GM12878 (cell line): ENCODE measurements around the gene IPP. TPM values are rescaled to one million over a fixed set of nuclear protein-coding genes. Genes with fewer than 3 reads are reported as not detected.

ENCODE experiments used
- ATAC-seq: fragments of 200-7000 bp; cut with Tn5 transposase; 3 replicates; pipeline ENCODE4 v1.9.1; 2020; ENCODE audit warnings: mild to moderate bottlenecking, moderate library complexity
- BruUV-seq: library from RNA; stranded (reverse); fragments of 400-500 nt; replicated peaks from 2 replicates; lab custom pipeline; 2021; lab: Mats Ljungman, UMichigan
- CTCF ChIA-PET: fragments of 300-600 bp; sonication (Branson Sonifier 250); formaldehyde crosslinking; extraction: SDS; loops from one replicate; lab custom pipeline; 2021; ENCODE audit warnings: inconsistent platforms; lab: Yijun Ruan, JAX
- POLR2A ChIA-PET: fragments of 350-600 bp; formaldehyde crosslinking; extraction: SDS; loops from one replicate; lab custom pipeline; 2021; ENCODE audit warnings: inconsistent platforms; lab: Charles Lee
- RAD21 ChIA-PET: fragments of 300-600 bp; sonication (Branson Sonifier 250); formaldehyde crosslinking; loops from one replicate; lab custom pipeline; 2023; ENCODE audit warnings: antibody characterized with exemption; ENCODE audit not compliant: unreplicated experiment; lab: Charles Lee
- SMC1A ChIA-PET: fragments of 300-600 bp; sonication (Branson Sonifier 250); formaldehyde crosslinking; loops from one replicate; lab custom pipeline; 2023; ENCODE audit not compliant: unreplicated experiment, uncharacterized antibody; lab: Charles Lee
- DNase-seq: peaks from one replicate; pipeline ENCODE4 v3.0.0-alpha.2; 2011; ENCODE audit warnings: low read depth, low spot score
- FAIRE-seq: peaks from 3 replicates; lab custom pipeline; 2011; peaks lifted over from hg19 to GRCh38; lab: Jason Lieb, UNC
- H2AFZ ChIP-seq: 2 replicates; pipeline ENCODE4 v1.6.0; 2011; ENCODE audit warnings: low read depth, low read length, control low read depth; ENCODE audit not compliant: control insufficient read depth
- H3K27ac ChIP-seq: 2 replicates; pipeline ENCODE4 v1.5.1; 2011; ENCODE audit warnings: control low read depth; ENCODE audit not compliant: control insufficient read depth, insufficient read depth
- H3K27me3 ChIP-seq, 2 experiments: replicated peaks in 1 of 2; 2 replicates each; pipeline versions ENCODE4 v1.6.0 to v1.6.1; 2011; ENCODE audit warnings: low read length in 1 of 2; ENCODE audit not compliant: control insufficient read depth in 2 of 2, insufficient read depth in 2 of 2
- H3K36me3 ChIP-seq, 2 experiments: 2 replicates each; pipeline ENCODE4 v1.5.1; 2011; ENCODE audit warnings: low read length in 1 of 2; ENCODE audit not compliant: control insufficient read depth in 2 of 2, insufficient read depth in 2 of 2
- H3K4me1 ChIP-seq: 2 replicates; pipeline ENCODE4 v1.6.1; 2011; ENCODE audit warnings: mild to moderate bottlenecking, low read length, moderate library complexity, mixed read lengths; ENCODE audit not compliant: control insufficient read depth, insufficient read depth
- H3K4me2 ChIP-seq: 2 replicates; pipeline ENCODE4 v1.6.0; 2011; ENCODE audit warnings: control low read depth; ENCODE audit not compliant: control insufficient read depth, insufficient read depth
- H3K4me3 ChIP-seq: fragments of 200-600 bp; sonication (generic); 2 replicates; pipeline ENCODE4 v1.5.1; 2016
- H3K79me2 ChIP-seq: 2 replicates; pipeline ENCODE4 v1.6.0; 2011; ENCODE audit warnings: low read length; ENCODE audit not compliant: control insufficient read depth, insufficient read depth
- H3K9ac ChIP-seq: 2 replicates; pipeline ENCODE4 v1.8.0; 2011; ENCODE audit warnings: low read length, control low read depth, mixed read lengths; ENCODE audit not compliant: control insufficient read depth, insufficient read depth
- H3K9me3 ChIP-seq: replicated peaks from 3 replicates; pipeline ENCODE4 v1.5.1; 2011; ENCODE audit warnings: mild to moderate bottlenecking, low read length; ENCODE audit not compliant: control insufficient read depth, insufficient read depth
- H4K20me1 ChIP-seq: 2 replicates; pipeline ENCODE4 v1.6.0; 2011; ENCODE audit not compliant: control insufficient read depth, insufficient read depth
- CEBPB ChIP-seq, 2 experiments: fragments of 150-350 bp in 1 of 2; IDR thresholded peaks; 2 replicates each; pipeline ENCODE4 v1.6.1; 2012 to 2014; ENCODE audit warnings: low read depth in 2 of 2, low read length in 2 of 2, borderline replicate concordance in 1 of 2, inconsistent platforms in 1 of 2
- EP300 ChIP-seq, 2 experiments: fragments of 150-350 bp in 1 of 2; IDR thresholded peaks; 2 replicates each; pipeline ENCODE4 v1.6.1; 2011 to 2012; ENCODE audit warnings: low read depth in 2 of 2, low read length in 2 of 2, borderline replicate concordance in 1 of 2, improper control_type of control experiment in 1 of 2, inconsistent platforms in 1 of 2; ENCODE audit not compliant: control insufficient read depth in 1 of 2
- ETV6 ChIP-seq, 2 experiments: fragments of 450-650 bp in 1 of 2; IDR thresholded peaks in 1 of 2; conservative IDR thresholded peaks in 1 of 2; 2 replicates each; pipeline ENCODE4 v1.6.1; 2014; ENCODE audit warnings: antibody characterized with exemption in 1 of 2, borderline replicate concordance in 1 of 2, low read depth in 1 of 2, mild to moderate bottlenecking in 1 of 2, moderate library complexity in 1 of 2
- GATAD2B ChIP-seq: fragments of 450-650 bp; conservative IDR thresholded peaks from 2 replicates; pipeline ENCODE4 v1.6.1; 2017; ENCODE audit warnings: low read depth, mild to moderate bottlenecking, moderate library complexity
- HDGF ChIP-seq: fragments of 450-650 bp; IDR thresholded peaks from 2 replicates; pipeline ENCODE4 v1.6.1; 2016; ENCODE audit warnings: antibody characterized with exemption
- KDM1A ChIP-seq: fragments of 200-600 bp; sonication (generic); IDR thresholded peaks from 2 replicates; pipeline ENCODE4 v1.6.1; 2016; ENCODE audit warnings: borderline replicate concordance
- NFYA ChIP-seq: IDR thresholded peaks from 2 replicates; pipeline ENCODE4 v1.6.1; 2011; ENCODE audit warnings: low read depth, mild to moderate bottlenecking, low read length, improper control_type of control experiment, borderline replicate concordance
- SIX5 ChIP-seq: IDR thresholded peaks from 2 replicates; pipeline ENCODE4 v1.6.1; 2011; ENCODE audit warnings: mild to moderate bottlenecking, low read depth, low read length, moderate library complexity; ENCODE audit not compliant: severe bottlenecking
- SMAD5 ChIP-seq: IDR thresholded peaks from 2 replicates; pipeline ENCODE4 v1.6.1; 2016; ENCODE audit warnings: antibody characterized with exemption, low read depth
- SMC3 ChIP-seq: IDR thresholded peaks from 2 replicates; pipeline ENCODE4 v1.6.1; 2011; ENCODE audit warnings: low read length, improper control_type of control experiment, borderline replicate concordance
- SREBF1 ChIP-seq: IDR thresholded peaks from 2 replicates; pipeline ENCODE4 v1.6.1; 2012; ENCODE audit warnings: mild to moderate bottlenecking, low read length
- WRNIP1 ChIP-seq: IDR thresholded peaks from 2 replicates; pipeline ENCODE4 v1.6.1; 2011; ENCODE audit warnings: low read depth, low read length, improper control_type of control experiment, borderline replicate concordance
- ZNF217 ChIP-seq: fragments of 450-650 bp; IDR thresholded peaks from 2 replicates; pipeline ENCODE4 v1.6.1; 2017; ENCODE audit warnings: antibody characterized with exemption, mild to moderate bottlenecking
- WGBS: methylation state at CpG from one replicate; pipeline ENCODE4 v1.1.6; 2016; ENCODE audit warnings: low lambda C conversion rate; ENCODE audit not compliant: insufficient replicate concordance, insufficient coverage; ENCODE audit errors: missing lambda C conversion rate; 5-methylcytosine and 5-hydroxymethylcytosine counted together
- in situ Hi-C: fragments of 300-500 bp; cut with MboI; formaldehyde crosslinking; loops from 9 replicates; pipeline ENCODE4 v1.14.3; 2018; ENCODE audit warnings: mixed read lengths
- intact Hi-C: fragments of 100-400 bp; cut with micrococcal nuclease; formaldehyde crosslinking; loops from one replicate; pipeline ENCODE4 v1.14.2; 2022; ENCODE audit not compliant: unreplicated experiment
- polyA plus RNA-seq, 11 experiments: library from polyadenylated mRNA; depleted of rRNA in 4 of 11; unstranded in 6 of 11; stranded (reverse) in 5 of 11; fragments of >200 nt; fragmentation: Nextera tagmentation in 4 of 11; fragmentation: Illumina TruSeq in 1 of 11; extraction: Ambion mirVana in 4 of 11; extraction: Trizol in 1 of 11; gene quantifications; 1 replicate in 1 of 11; 2 replicates in 10 of 11; pipeline versions ENCODE4 v1.2.1 to v1.2.3, GENCODE V29; 2011 to 2016; ENCODE audit warnings: inconsistent platforms in 2 of 11, missing spikeins in 2 of 11, low read depth in 1 of 11
- total RNA-seq, 4 experiments: library from RNA; depleted of rRNA in 3 of 4; stranded (reverse); fragments of >200 nt in 3 of 4; fragmentation: Illumina TruSeq in 1 of 4; extraction: Trizol in 1 of 4; gene quantifications; 2 replicates each; pipeline versions ENCODE4 v1.2.1 to v1.2.3, GENCODE V29; 2013 to 2021
- TF ChIP-seq, protein P1 (sequence below): fragments of 450-650 bp; IDR thresholded peaks from 2 replicates; pipeline ENCODE4 v1.6.1; 2016; ENCODE audit warnings: mild to moderate bottlenecking

Gene IPP
- total and polyA plus RNA-seq, 10 of the 15 experiments (the other 5 are each of a cell fraction or from before 2014, with no cell fraction given) = 4.7 to 15.0 (median 10.4) TPM

DNA sequence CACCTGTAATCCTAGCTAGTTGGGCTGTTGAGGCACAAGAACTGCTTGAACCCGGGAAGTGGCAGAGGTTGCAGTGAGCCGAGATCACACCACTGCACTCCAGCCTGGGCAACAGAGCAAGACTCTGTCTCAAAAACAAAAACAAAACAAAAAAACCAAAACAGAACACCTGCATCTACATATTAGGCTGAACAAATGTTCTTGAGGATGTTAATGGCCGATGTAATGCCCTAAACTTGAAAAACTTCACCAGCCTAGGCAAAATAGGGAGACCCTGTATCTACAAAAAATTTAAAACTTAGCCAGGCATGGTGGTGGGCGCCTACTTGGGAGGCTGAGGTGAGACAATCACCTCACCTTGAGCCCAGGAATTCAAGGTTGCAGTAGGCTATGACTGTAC lies 81.9 kb downstream of the IPP start:
- intact Hi-C loops = no loop called here
- H3K4me3 ChIP-seq = no peak overlapping the region
- H2AFZ ChIP-seq = no peak overlapping the region
- DNase-seq (no peak), ATAC-seq (no peak), FAIRE-seq (no peak)
- ChIA-PET RAD21 (no interaction called here), POLR2A (no interaction called here), SMC1A (interaction anchor here (1.0 to 1.2 kb wide), 3 partner anchors 9 to 175 kb away, joined by 3 read pairs; no protein-coding TSS in a partner anchor), CTCF (no interaction called here)
- peaks cover 3% of the 10 kb centered on the region for H4K20me1 ChIP-seq
- no peak overlapping the region for H3K9ac ChIP-seq
- TF ChIP-seq WRNIP1 (no peak), KDM1A (no peak), SMC3 (no peak), NFYA (no peak), EP300 (IDR thresholded peaks at IDR 0.05; ENCODE audit: borderline replicate concordance in 1 of 2, control insufficient read depth in 1 of 2, low read depth in 2 of 2, low read length in 2 of 2) (no peak), SMAD5 (no peak), CEBPB (IDR thresholded peaks at IDR 0.05; ENCODE audit: borderline replicate concordance in 1 of 2, low read depth in 2 of 2, low read length in 2 of 2) (no peak), HDGF (no peak), SIX5 (no peak), SREBF1 (no peak), ZNF217 (no peak), ETV6 (conservative IDR thresholded peaks at IDR 0.05 in 1 of 2, IDR thresholded peaks at IDR 0.05 in 1 of 2; ENCODE audit: borderline replicate concordance in 1 of 2, low read depth in 1 of 2) (no peak), GATAD2B (no peak)
- TF ChIP-seq, protein P1, sequence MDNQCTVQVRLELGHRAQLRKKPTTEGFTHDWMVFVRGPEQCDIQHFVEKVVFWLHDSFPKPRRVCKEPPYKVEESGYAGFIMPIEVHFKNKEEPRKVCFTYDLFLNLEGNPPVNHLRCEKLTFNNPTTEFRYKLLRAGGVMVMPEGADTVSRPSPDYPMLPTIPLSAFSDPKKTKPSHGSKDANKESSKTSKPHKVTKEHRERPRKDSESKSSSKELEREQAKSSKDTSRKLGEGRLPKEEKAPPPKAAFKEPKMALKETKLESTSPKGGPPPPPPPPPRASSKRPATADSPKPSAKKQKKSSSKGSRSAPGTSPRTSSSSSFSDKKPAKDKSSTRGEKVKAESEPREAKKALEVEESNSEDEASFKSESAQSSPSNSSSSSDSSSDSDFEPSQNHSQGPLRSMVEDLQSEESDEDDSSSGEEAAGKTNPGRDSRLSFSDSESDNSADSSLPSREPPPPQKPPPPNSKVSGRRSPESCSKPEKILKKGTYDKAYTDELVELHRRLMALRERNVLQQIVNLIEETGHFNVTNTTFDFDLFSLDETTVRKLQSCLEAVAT = no peak
- no peaks in the 10 kb centered on the region for H3K4me1 ChIP-seq
- no peak overlapping the region for H3K27ac ChIP-seq
- H3K27me3 ChIP-seq = no peaks in the 10 kb centered on the region
- 81% methylated on average over 4 of the region's 4 CpGs for WGBS
- H3K9me3 ChIP-seq = no peaks in the 10 kb centered on the region
- no peak overlapping the region for H3K4me2 ChIP-seq
- in situ Hi-C loops = no loop called here
- BruUV-seq = no TSS peak
- peaks cover 72% of the 10 kb centered on the region for H3K79me2 ChIP-seq
- H3K36me3 ChIP-seq = no peaks in the 10 kb centered on the region; a peak in 3 of 4 replicates
